Ovary (tissue), 9 donors: Measurements from ENCODE around the gene CD300A. TPM values are rescaled to one million over a fixed set of nuclear protein-coding genes. Genes with fewer than 3 reads are reported as not detected.

Experiments used
- DNase-seq, 5 donors: peaks; one replicate each; pipeline ENCODE4 v3.0.0-alpha.2; 2019 to 2020
- H3K27ac ChIP-seq, 2 donors: fragments of 200-600 bp; one replicate each; pipeline versions ENCODE4 v1.5.1 to v1.8.0; 2019 to 2022
- H3K27me3 ChIP-seq: fragments of 200-600 bp; one replicate; pipeline ENCODE4 v1.8.0; 2022
- H3K36me3 ChIP-seq: fragments of 200-600 bp; sonication (generic); one replicate; pipeline ENCODE4 v1.5.1; 2019
- H3K4me1 ChIP-seq: one replicate; pipeline ENCODE4 v1.8.1; 2013; ENCODE audit warnings: mild to moderate bottlenecking, moderate library complexity; ENCODE audit not compliant: insufficient read depth
- H3K4me3 ChIP-seq: fragments of 200-600 bp; sonication (generic); one replicate; pipeline ENCODE4 v1.5.1; 2017
- H3K9me3 ChIP-seq, 2 donors: fragments of 200-600 bp in 1 of 2; sonication (generic) in 1 of 2; one replicate each; pipeline versions ENCODE4 v1.5.1 to v1.8.1; 2013 to 2019; ENCODE audit warnings: mild to moderate bottlenecking in 1 of 2, moderate library complexity in 1 of 2
- EP300 ChIP-seq: sonication (generic); formaldehyde crosslinking; IDR thresholded peaks from one replicate; pipeline ENCODE4 v1.6.1; 2017; ENCODE audit warnings: antibody characterized with exemption
- POLR2A ChIP-seq: fragments of 450-650 bp; IDR thresholded peaks from one replicate; pipeline ENCODE4 v1.6.1; 2017; ENCODE audit warnings: antibody characterized with exemption, mild to moderate bottlenecking, moderate library complexity
- WGBS, 3 donors: extraction: QIAGEN DNeasy Blood & Tissue Kit in 1 of 3; methylation state at CpG; one replicate each; pipeline versions ENCODE4 v1.1.5 to v1.1.7; 2013 to 2017; 5-methylcytosine and 5-hydroxymethylcytosine counted together
- intact Hi-C, 4 donors: fragments of 100-400 bp; cut with DNase I; formaldehyde crosslinking; loops; one replicate each; pipeline versions ENCODE4 v1.11.0 to v1.15.1; 2022 to 2023
- polyA plus RNA-seq, 2 donors: library from polyadenylated mRNA; stranded (reverse); fragments of 200-250 nt in 1 of 2; fragments of 350-450 nt in 1 of 2; fragmentation: Illumina TruSeq in 1 of 2; extraction: RNeasy Lipid Tissue Mini Kit (QIAGEN cat#74804) in 1 of 2; gene quantifications; one replicate each; pipeline ENCODE4 v1.2.3, GENCODE V29; 2013 to 2014
- small RNA-seq: library from RNA; depleted of rRNA; stranded (forward); fragments of <200 nt; gene quantifications from one replicate; pipeline ENCODE3, GENCODE V24; 2016
- total RNA-seq, 7 donors: library from RNA; depleted of rRNA in 2 of 7; stranded (reverse); fragments of >200 nt in 2 of 7; fragmentation: NEBNext Ultra II Directional in 3 of 7; extraction: Animal tissue kit (Norgen Biotek cat#: 25700) in 3 of 7; gene quantifications; one replicate each; pipeline versions ENCODE4 v1.1.0 to v1.2.4, GENCODE V29; 2016 to 2023
- TF ChIP-seq, protein P1 (sequence below), 3 donors: fragments of 450-650 bp in 2 of 3; fragments of 200-600 bp in 1 of 3; IDR thresholded peaks; one replicate each; pipeline versions ENCODE4 v1.5.1 to v1.8.0; 2016 to 2022; ENCODE audit warnings: antibody characterized with exemption in 3 of 3, mild to moderate bottlenecking in 1 of 3
- donor health status: DM: no; HTN: no; CAD: no; lungs with moderate emphysema.
- donor health status: DM: no; HTN: no; CAD: no.
- donor health status: Bipolar disorder and iron deficiency.
- donor health status: DM: yes; HTN: yes; CAD: no.
- donor health status: DM: no; HTN: no; CAD: no.
- donor health status: DM: yes; HTN: yes; CAD: no.

CD300A gene
- total and polyA plus RNA-seq, 9 donors, result 1.4 to 5.5 (median 2.1) TPM

DNA sequence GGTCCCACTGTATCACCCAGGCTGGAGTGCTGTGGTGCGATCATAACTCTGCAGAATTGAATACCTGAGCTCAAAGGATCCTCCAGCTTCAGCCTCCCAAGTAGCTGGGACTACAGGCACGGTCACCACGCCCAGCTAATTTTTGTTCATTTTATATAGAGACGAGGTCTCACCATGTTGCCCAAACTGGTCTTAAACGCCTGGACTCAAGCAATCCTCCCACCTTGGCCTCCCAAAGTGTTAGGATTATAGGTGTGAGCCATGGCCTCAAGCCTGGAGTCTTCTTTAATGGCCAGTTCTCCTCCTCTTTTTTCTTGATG is 64.4 kb downstream of the CD300A start:
- Histone ChIP-seq H3K27ac (no peak overlapping the region), H3K4me1 (no peaks in the 10 kb centered on the region), H3K36me3 (no peaks in the 10 kb centered on the region), H3K27me3 (no peaks in the 10 kb centered on the region), H3K4me3 (no peak overlapping the region), H3K9me3 (no peaks in the 10 kb centered on the region)
- intact Hi-C loops, result no loop called here
- WGBS, 3 donors, result 67 to 80% (median 74%) methylated on average over 5 of the region's 5 CpGs
- no peak for DNase-seq
- TF ChIP-seq EP300 (no peak), POLR2A (no peak)
- TF ChIP-seq, protein P1, sequence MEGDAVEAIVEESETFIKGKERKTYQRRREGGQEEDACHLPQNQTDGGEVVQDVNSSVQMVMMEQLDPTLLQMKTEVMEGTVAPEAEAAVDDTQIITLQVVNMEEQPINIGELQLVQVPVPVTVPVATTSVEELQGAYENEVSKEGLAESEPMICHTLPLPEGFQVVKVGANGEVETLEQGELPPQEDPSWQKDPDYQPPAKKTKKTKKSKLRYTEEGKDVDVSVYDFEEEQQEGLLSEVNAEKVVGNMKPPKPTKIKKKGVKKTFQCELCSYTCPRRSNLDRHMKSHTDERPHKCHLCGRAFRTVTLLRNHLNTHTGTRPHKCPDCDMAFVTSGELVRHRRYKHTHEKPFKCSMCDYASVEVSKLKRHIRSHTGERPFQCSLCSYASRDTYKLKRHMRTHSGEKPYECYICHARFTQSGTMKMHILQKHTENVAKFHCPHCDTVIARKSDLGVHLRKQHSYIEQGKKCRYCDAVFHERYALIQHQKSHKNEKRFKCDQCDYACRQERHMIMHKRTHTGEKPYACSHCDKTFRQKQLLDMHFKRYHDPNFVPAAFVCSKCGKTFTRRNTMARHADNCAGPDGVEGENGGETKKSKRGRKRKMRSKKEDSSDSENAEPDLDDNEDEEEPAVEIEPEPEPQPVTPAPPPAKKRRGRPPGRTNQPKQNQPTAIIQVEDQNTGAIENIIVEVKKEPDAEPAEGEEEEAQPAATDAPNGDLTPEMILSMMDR (IDR thresholded peaks at IDR 0.05), result no peak

DNA sequence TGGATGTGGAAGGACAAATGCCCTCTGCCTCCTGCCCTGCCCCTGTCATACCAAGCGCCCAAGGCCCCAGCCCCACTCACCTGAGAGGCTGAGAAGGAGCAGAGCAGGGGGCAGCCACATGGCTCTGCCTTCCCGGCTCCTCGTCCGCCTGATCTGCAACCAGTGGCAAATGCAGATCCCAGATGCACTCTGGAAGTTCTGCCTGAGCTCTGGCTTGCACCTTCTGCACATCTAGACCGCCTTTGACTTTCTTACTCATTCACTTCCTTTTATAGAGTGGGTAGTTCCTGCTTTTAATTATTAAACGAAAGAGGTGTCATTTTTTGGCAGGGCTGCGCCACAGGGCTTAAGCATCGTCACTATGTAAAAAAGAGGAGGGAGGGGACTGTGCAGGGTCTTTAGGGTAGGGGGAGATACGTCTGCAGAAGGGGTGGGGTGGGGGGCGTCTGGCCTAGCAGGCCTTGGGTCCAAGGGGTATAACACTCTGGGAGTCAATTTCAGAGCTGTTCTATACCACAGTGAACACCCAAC is 64.9 kb downstream of the CD300A start, which contains the start of gene CD300LB:
Gene CD300LB (minus strand): TSS at position 245 of the 531 bp plus-strand sequence. CDS start 125 bp downstream, at position 120.
- 64 to 71% (median 64%) methylated on average over 10 of the region's 10 CpGs for WGBS, 3 donors
- Histone ChIP-seq H3K4me3 (no peak within 1 kb of the TSS), H3K27me3 (no peaks in the 10 kb centered on the region), H3K9me3 (no peaks in the 10 kb centered on the region), H3K36me3 (no peaks in the 10 kb centered on the region), H3K27ac (no peak within 1 kb of the TSS), H3K4me1 (no peaks in the 10 kb centered on the region)
- peak in 1 of 5 donors; percentile 9 for DNase-seq
- intact Hi-C loops, result no loop called here
- TF ChIP-seq EP300 (no peak), POLR2A (no peak)
- TF ChIP-seq, protein P1 (IDR thresholded peaks at IDR 0.05), result no peak

DNA sequence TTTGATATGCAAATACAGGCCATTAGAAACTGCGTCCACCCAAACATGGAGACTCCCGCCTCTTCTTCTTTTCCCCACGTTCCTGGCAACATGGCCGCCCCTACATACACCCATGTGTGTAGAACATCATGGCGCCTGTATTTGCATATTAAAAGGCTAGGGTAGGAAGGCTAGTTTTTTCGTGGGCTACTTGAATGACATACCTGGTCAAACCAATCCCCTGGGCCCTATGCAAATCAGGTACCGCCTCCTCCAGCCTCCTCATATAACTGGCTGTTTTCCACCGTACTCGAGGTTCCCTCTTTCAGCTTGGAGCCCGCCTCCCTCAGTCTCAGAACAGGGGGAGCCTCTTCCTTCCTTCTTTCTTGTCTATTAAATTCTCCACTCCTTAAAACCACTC is 65.7 kb downstream of the CD300A start:
- Histone ChIP-seq H3K9me3 (no peaks in the 10 kb centered on the region), H3K27me3 (no peaks in the 10 kb centered on the region), H3K4me1 (no peaks in the 10 kb centered on the region), H3K27ac (no peak overlapping the region), H3K4me3 (no peak overlapping the region), H3K36me3 (no peaks in the 10 kb centered on the region)
- WGBS, 3 donors, result 64 to 71% (median 70%) methylated on average over 10 of the region's 10 CpGs
- intact Hi-C loops, result no loop called here
- DNase-seq, result peak in 1 of 5 donors; percentile 4
- TF ChIP-seq POLR2A (no peak), EP300 (no peak)
- TF ChIP-seq, protein P1 (IDR thresholded peaks at IDR 0.05), result no peak

Small RNA genes lying within 50 kb of the gene (small RNA-seq; reads per million reads assigned to genes)
- 0.15 reads per million for gene RNA5SP448

Other genes with a start within 250 kb of the CD300A start
- 10 to 100 TPM in 1 of 7 donors, under 1 TPM in 4, not detected in 2; 0.32 to 12.2 (median 0.72) TPM for gene DNAI2, start 192.4 kb upstream of the CD300A start, total RNA-seq
- gene DNAI2, start 192.4 kb upstream of the CD300A start, polyA plus RNA-seq, result under 1 TPM in 1 of 2 donors, not detected in 1; 0.07 TPM
- 10 to 100 TPM in 1 of 7 donors, 1 to 10 TPM in 3, under 1 TPM in 2, not detected in 1; 0.33 to 15.0 (median 1.4) TPM for gene KIF19, start 140.4 kb upstream of the CD300A start, total RNA-seq
- gene KIF19, start 140.4 kb upstream of the CD300A start, polyA plus RNA-seq, result under 1 TPM in 1 of 2 donors, not detected in 1; 0.54 TPM
- gene BTBD17, start 104.8 kb upstream of the CD300A start, total RNA-seq, result not detected
- not detected for gene BTBD17, start 104.8 kb upstream of the CD300A start, polyA plus RNA-seq
- under 1 TPM in 1 of 7 donors, not detected in 6; 0.25 TPM for gene GPR142, start 99.1 kb upstream of the CD300A start, total RNA-seq
- under 1 TPM in 1 of 2 donors, not detected in 1; 0.05 TPM for gene GPR142, start 99.1 kb upstream of the CD300A start, polyA plus RNA-seq
- 100 to 1,000 TPM in 1 of 7 donors, 10 to 100 TPM in 6; 39.7 to 133 (median 63.9) TPM for gene GPRC5C, start 34.5 kb upstream of the CD300A start, total RNA-seq
- 10 to 100 TPM in 1 of 2 donors, 1 to 10 TPM in 1; 3.7 to 59.1 TPM for gene GPRC5C, start 34.5 kb upstream of the CD300A start, polyA plus RNA-seq
- gene CD300LB, start 64.8 kb downstream of the CD300A start, total RNA-seq, result under 1 TPM in 5 of 7 donors, not detected in 2; 0.13 to 0.69 (median 0.27) TPM
- gene CD300LB, start 64.8 kb downstream of the CD300A start, polyA plus RNA-seq, result under 1 TPM; 0.11 to 0.43 TPM
- 1 to 10 TPM in 2 of 7 donors, under 1 TPM in 4, not detected in 1; 0.18 to 1.6 (median 0.64) TPM for gene CD300C, start 79.5 kb downstream of the CD300A start, total RNA-seq
- under 1 TPM; 0.40 to 0.52 TPM for gene CD300C, start 79.5 kb downstream of the CD300A start, polyA plus RNA-seq
- gene CD300H, start 100.9 kb downstream of the CD300A start, total RNA-seq, result not detected
- gene CD300H, start 100.9 kb downstream of the CD300A start, polyA plus RNA-seq, result not detected
- gene CD300LD, start 125.6 kb downstream of the CD300A start, total RNA-seq, result not detected
- gene CD300LD, start 125.6 kb downstream of the CD300A start, polyA plus RNA-seq, result not detected
- gene CD300E, start 157.1 kb downstream of the CD300A start, total RNA-seq, result under 1 TPM; 0.11 to 0.79 (median 0.15) TPM
- 1 to 10 TPM in 1 of 2 donors, under 1 TPM in 1; 0.30 to 1.1 TPM for gene CD300E, start 157.1 kb downstream of the CD300A start, polyA plus RNA-seq
- 1 to 10 TPM in 2 of 7 donors, under 1 TPM in 4, not detected in 1; 0.23 to 3.9 (median 0.34) TPM for gene CD300LF, start 246.3 kb downstream of the CD300A start, total RNA-seq
- 1 to 10 TPM in 1 of 2 donors, under 1 TPM in 1; 0.36 to 2.6 TPM for gene CD300LF, start 246.3 kb downstream of the CD300A start, polyA plus RNA-seq